Chondrocyte (in vitro differentiated cells): ENCODE results near the gene RNF148. TPM values are rescaled to one million over a fixed set of nuclear protein-coding genes. Genes with fewer than 3 reads are reported as not detected.

Source experiments
- DNase-seq: peaks from one replicate; pipeline ENCODE4 v3.0.0; 2021; ENCODE audit warnings: mixed read lengths, low spot score
- H3K27ac Mint-ChIP-seq: one replicate; pipeline ENCODE4 v1.8.0; 2021; ENCODE audit warnings: mild to moderate bottlenecking, moderate library complexity, mixed read lengths; ENCODE audit not compliant: unreplicated experiment
- H3K27me3 Mint-ChIP-seq: 2 replicates; pipeline ENCODE4 v1.8.0; 2021; ENCODE audit warnings: low read depth, mixed read lengths
- H3K36me3 Mint-ChIP-seq: 2 replicates; pipeline ENCODE4 v1.8.0; 2021; ENCODE audit warnings: low read depth, mixed read lengths
- H3K4me1 Mint-ChIP-seq: 2 replicates; pipeline ENCODE4 v1.8.0; 2021; ENCODE audit warnings: low read depth, mild to moderate bottlenecking, mixed read lengths
- H3K4me3 Mint-ChIP-seq: one replicate; pipeline ENCODE4 v1.8.0; 2021; ENCODE audit warnings: mild to moderate bottlenecking, moderate library complexity, mixed read lengths; ENCODE audit not compliant: unreplicated experiment
- H3K9me3 Mint-ChIP-seq: 2 replicates; pipeline ENCODE4 v1.8.0; 2021; ENCODE audit warnings: low read depth, mixed read lengths
- long read RNA-seq: library from polyadenylated mRNA; stranded (forward); transcript quantifications from one replicate; pipeline ENCODE4 v2.0.0, GENCODE V29; 2021
- total RNA-seq: library from RNA; stranded (reverse); gene quantifications from 3 replicates; pipeline ENCODE4 v1.2.1, GENCODE V29; 2021
- TF ChIP-seq, protein P1 (sequence below): fragments of 200-600 bp; sonication (generic); IDR thresholded peaks from 2 replicates; pipeline ENCODE4 v1.5.0; 2021; ENCODE audit warnings: antibody characterized with exemption, mild to moderate bottlenecking, moderate library complexity

RNF148 gene, protein sequence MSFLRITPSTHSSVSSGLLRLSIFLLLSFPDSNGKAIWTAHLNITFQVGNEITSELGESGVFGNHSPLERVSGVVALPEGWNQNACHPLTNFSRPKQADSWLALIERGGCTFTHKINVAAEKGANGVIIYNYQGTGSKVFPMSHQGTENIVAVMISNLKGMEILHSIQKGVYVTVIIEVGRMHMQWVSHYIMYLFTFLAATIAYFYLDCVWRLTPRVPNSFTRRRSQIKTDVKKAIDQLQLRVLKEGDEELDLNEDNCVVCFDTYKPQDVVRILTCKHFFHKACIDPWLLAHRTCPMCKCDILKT
- not detected in 3 replicates for total RNA-seq
- long read RNA-seq = 0 reads

DNA sequence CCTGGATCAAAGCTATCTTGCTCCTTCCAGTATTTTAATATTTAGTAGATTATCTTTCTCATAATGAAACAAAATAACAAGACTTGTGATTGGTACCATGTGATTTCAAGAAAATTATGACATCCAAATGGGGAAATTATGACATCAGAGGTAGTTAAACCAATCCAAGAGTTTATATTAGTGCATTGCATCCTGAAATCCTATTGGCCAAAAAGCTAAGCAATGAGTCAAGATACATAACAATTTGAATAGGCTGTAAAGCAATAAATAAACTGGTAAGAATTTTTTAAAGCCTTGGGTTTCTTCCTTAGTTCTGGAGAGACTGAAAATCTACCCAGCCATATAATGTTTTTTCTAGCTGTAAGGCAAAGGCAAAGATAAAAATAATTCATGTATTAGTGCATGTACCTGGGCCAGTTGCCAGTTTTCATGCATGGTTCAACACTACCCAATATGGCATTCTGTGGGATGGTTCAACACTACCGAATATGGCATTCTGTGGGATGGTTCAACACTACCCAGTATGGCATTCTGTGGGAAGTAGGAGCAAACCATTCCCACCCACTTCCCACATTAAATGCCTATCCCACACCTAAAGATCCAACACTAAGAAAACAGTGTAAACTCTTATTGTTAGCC lies at the start of gene RNF148:
Gene RNF148, minus strand, starts transcription at position 51 of the 639 bp plus-strand sequence. CDS start 172 bp downstream, outside the sequence.
- TF ChIP-seq, protein P1, sequence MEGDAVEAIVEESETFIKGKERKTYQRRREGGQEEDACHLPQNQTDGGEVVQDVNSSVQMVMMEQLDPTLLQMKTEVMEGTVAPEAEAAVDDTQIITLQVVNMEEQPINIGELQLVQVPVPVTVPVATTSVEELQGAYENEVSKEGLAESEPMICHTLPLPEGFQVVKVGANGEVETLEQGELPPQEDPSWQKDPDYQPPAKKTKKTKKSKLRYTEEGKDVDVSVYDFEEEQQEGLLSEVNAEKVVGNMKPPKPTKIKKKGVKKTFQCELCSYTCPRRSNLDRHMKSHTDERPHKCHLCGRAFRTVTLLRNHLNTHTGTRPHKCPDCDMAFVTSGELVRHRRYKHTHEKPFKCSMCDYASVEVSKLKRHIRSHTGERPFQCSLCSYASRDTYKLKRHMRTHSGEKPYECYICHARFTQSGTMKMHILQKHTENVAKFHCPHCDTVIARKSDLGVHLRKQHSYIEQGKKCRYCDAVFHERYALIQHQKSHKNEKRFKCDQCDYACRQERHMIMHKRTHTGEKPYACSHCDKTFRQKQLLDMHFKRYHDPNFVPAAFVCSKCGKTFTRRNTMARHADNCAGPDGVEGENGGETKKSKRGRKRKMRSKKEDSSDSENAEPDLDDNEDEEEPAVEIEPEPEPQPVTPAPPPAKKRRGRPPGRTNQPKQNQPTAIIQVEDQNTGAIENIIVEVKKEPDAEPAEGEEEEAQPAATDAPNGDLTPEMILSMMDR = no peak
- DNase-seq = no peak
- Mint-ChIP-seq H3K27ac (no peak within 1 kb of the TSS), H3K36me3 (no peaks in the 10 kb centered on the region), H3K27me3 (no peaks in the 10 kb centered on the region), H3K4me1 (no peaks in the 10 kb centered on the region), H3K9me3 (peaks cover 8% of the 10 kb centered on the region), H3K4me3 (no peak within 1 kb of the TSS)

DNA sequence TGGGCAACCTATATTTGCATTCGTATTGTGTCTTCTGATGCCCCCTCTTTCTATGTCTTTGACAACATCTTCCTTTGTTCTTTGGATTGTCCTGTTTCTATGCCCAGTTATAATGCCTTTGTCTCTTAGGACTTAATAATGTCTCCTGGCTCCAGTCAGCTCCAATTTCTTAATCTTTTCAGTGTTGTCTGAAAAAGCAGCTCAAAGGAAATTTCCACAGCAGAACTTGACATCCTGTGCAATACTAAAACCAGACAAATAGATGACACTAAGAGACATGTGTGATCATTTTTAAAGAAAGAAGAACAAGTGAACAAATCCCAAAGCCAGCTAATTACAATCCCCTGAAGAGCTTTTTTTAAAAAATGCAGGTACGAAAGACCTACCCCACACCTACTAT lies 47.7 kb upstream of the RNF148 start:
- Mint-ChIP-seq H3K9me3 (no peaks in the 10 kb centered on the region), H3K27me3 (peaks cover 11% of the 10 kb centered on the region), H3K4me1 (no peaks in the 10 kb centered on the region), H3K27ac (no peak overlapping the region), H3K4me3 (no peak overlapping the region), H3K36me3 (no peaks in the 10 kb centered on the region)
- no peak for DNase-seq
- TF ChIP-seq, protein P1 = no peak

DNA sequence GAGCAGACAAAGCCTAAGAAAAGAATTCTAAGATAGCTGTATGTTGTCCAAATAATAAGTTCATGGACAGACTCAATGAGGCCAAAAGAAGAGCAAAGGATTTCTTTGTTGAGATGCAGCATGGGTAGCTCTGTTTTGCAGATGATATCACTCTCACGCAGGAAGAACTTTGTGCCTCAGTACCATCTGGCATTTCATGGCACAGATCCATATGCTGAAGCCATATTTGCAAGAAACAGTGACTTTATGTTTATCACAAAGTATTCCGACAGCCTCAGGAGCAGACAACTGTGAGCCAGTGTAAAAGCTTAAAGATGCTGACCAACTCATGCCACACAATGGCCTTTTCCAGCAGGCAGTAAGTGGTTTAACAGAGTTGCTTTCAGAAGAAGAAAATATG lies 45.5 kb upstream of the RNF148 start:
- no peak for DNase-seq
- H3K27ac Mint-ChIP-seq = no peak overlapping the region
- H3K36me3 Mint-ChIP-seq = no peaks in the 10 kb centered on the region
- H3K27me3 Mint-ChIP-seq = peaks cover 8% of the 10 kb centered on the region
- TF ChIP-seq, protein P1 = no peak
- no peaks in the 10 kb centered on the region for H3K9me3 Mint-ChIP-seq
- no peak overlapping the region for H3K4me3 Mint-ChIP-seq
- no peaks in the 10 kb centered on the region for H3K4me1 Mint-ChIP-seq

DNA sequence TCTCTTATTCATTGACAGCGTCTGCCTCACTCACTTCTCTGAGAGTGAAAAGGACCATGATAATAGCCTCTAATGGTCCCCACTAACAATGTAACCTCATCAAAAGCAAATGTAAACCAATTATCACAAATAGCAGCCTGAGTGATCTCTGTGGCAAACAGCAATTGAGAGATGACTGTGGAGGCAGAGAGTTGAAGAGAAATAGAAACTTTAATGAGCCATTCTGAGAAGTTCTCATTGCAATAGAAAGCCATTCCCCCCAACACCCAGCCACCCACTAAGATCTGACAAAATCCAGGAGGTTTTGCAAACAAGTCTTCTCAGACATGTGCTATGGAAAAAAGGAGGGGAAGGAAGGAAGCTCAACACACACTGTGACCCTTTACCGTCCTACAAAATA lies 44.2 kb upstream of the RNF148 start:
- Mint-ChIP-seq H3K4me3 (no peak overlapping the region), H3K36me3 (no peaks in the 10 kb centered on the region), H3K27ac (no peak overlapping the region), H3K9me3 (no peaks in the 10 kb centered on the region), H3K27me3 (peaks cover 4% of the 10 kb centered on the region), H3K4me1 (no peaks in the 10 kb centered on the region)
- TF ChIP-seq, protein P1 = no peak
- DNase-seq = no peak

DNA sequence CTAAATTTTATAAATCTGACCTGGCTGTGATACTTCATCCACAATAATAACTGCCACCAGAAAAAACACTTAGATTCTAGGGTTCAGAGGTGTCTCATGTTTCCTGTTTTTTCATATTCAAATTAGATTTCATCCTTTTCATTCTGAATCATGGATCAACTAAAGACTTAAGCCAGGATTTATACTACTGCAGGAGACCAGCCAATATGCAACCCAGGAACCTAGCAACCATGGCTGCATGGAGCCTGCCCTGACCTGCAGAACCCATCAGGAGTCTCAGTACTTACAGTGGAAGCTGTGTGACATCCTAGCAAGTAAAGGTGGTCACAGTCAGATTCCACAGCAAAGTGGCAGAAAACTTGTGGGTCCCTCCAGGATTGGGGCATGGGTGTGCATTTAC lies 40.5 kb upstream of the RNF148 start:
- Mint-ChIP-seq H3K27me3 (no peaks in the 10 kb centered on the region), H3K4me3 (no peak overlapping the region), H3K4me1 (no peaks in the 10 kb centered on the region), H3K27ac (no peak overlapping the region), H3K9me3 (no peaks in the 10 kb centered on the region), H3K36me3 (no peaks in the 10 kb centered on the region)
- DNase-seq = no peak
- TF ChIP-seq, protein P1 = no peak
